Fibroblast of lung (primary cell): Measurements from ENCODE around the gene MGAT5. TPM values are rescaled to one million over a fixed set of nuclear protein-coding genes. Genes with fewer than 3 reads are reported as not detected.

ENCODE experiments used
- DNase-seq, 2 donors: peaks; one replicate each; pipeline versions ENCODE4 v3.0.0 to v3.0.0-alpha.2; 2010; ENCODE audit warnings: low read depth in 2 of 2
- H2AFZ ChIP-seq: 2 replicates; pipeline ENCODE4 v1.5.1; 2012; ENCODE audit warnings: low read length, control low read depth, inconsistent platforms
- H3K27ac ChIP-seq: 2 replicates; pipeline ENCODE4 v1.5.1; 2011; ENCODE audit warnings: low read length, control low read depth; ENCODE audit not compliant: insufficient read depth
- H3K27me3 ChIP-seq: 2 replicates; pipeline ENCODE4 v1.5.1; 2011; ENCODE audit warnings: mild to moderate bottlenecking, low read length; ENCODE audit not compliant: control insufficient read depth, insufficient read depth
- H3K36me3 ChIP-seq: 2 replicates; pipeline ENCODE4 v1.5.1; 2011; ENCODE audit warnings: low read length; ENCODE audit not compliant: control insufficient read depth, insufficient read depth
- H3K4me1 ChIP-seq: 2 replicates; pipeline ENCODE4 v1.5.1; 2011; ENCODE audit warnings: low read length; ENCODE audit not compliant: control insufficient read depth, insufficient read depth; ENCODE audit errors: extremely low read depth
- H3K4me2 ChIP-seq: 2 replicates; pipeline ENCODE4 v1.5.1; 2011; ENCODE audit warnings: low read length, control low read depth; ENCODE audit not compliant: insufficient read depth; ENCODE audit errors: extremely low read depth
- H3K4me3 ChIP-seq, 4 experiments: fragments of 200-600 bp in 1 of 4; sonication (generic) in 1 of 4; replicated peaks in 1 of 4; 2 replicates each; pipeline ENCODE4 v1.5.1; 2011 to 2016; ENCODE audit warnings: low read length in 4 of 4, low read depth in 3 of 4, mild to moderate bottlenecking in 3 of 4, control low read depth in 2 of 4, inconsistent platforms in 1 of 4, mixed read lengths in 1 of 4; ENCODE audit not compliant: insufficient read depth in 1 of 4; ENCODE audit errors: control extremely low read depth in 1 of 4
- H3K79me2 ChIP-seq: 2 replicates; pipeline ENCODE4 v1.5.1; 2012; ENCODE audit warnings: mild to moderate bottlenecking, low read length, inconsistent platforms; ENCODE audit not compliant: control insufficient read depth, insufficient read depth
- H3K9ac ChIP-seq: 2 replicates; pipeline ENCODE4 v1.5.1; 2011; ENCODE audit warnings: mild to moderate bottlenecking, low read length, control low read depth; ENCODE audit not compliant: insufficient read depth
- H3K9me3 ChIP-seq: 2 replicates; pipeline ENCODE4 v1.5.1; 2012; ENCODE audit warnings: low read depth, low read length; ENCODE audit not compliant: control insufficient read depth, insufficient read depth
- H4K20me1 ChIP-seq: 2 replicates; pipeline ENCODE4 v1.5.1; 2011; ENCODE audit warnings: low read length; ENCODE audit not compliant: control insufficient read depth, insufficient read depth; ENCODE audit errors: extremely low read depth
- EZH2 ChIP-seq: IDR thresholded peaks from 2 replicates; pipeline ENCODE4 v1.5.1; 2012; ENCODE audit warnings: low read length, control low read depth, mild to moderate bottlenecking; ENCODE audit errors: missing control alignments
- polyA plus RNA-seq, 2 donors: library from polyadenylated mRNA; depleted of rRNA in 1 of 2; stranded (reverse) in 1 of 2; unstranded in 1 of 2; fragments of >200 nt; gene quantifications; 2 replicates each; pipeline ENCODE4 v1.2.1, GENCODE V29; 2011 to 2012; ENCODE audit warnings: missing spikeins in 1 of 2
- total RNA-seq: library from RNA; depleted of rRNA; stranded (reverse); fragments of >200 nt; gene quantifications from 2 replicates; pipeline ENCODE4 v1.2.1, GENCODE V29; 2014
- TF ChIP-seq, protein P1 (sequence below), 2 donors: IDR thresholded peaks in 1 of 2; conservative IDR thresholded peaks in 1 of 2; 1 replicate in 1 of 2; 2 replicates in 1 of 2; pipeline ENCODE4 v1.5.1; 2011 to 2012; ENCODE audit warnings: low read length in 2 of 2, control low read depth in 1 of 2, inconsistent platforms in 1 of 2, low read depth in 1 of 2, mild to moderate bottlenecking in 1 of 2

Gene MGAT5
- total and polyA plus RNA-seq, 2 donors (not counting 1 experiment from before 2014, with no cell fraction given): 270 to 301 TPM

DNA sequence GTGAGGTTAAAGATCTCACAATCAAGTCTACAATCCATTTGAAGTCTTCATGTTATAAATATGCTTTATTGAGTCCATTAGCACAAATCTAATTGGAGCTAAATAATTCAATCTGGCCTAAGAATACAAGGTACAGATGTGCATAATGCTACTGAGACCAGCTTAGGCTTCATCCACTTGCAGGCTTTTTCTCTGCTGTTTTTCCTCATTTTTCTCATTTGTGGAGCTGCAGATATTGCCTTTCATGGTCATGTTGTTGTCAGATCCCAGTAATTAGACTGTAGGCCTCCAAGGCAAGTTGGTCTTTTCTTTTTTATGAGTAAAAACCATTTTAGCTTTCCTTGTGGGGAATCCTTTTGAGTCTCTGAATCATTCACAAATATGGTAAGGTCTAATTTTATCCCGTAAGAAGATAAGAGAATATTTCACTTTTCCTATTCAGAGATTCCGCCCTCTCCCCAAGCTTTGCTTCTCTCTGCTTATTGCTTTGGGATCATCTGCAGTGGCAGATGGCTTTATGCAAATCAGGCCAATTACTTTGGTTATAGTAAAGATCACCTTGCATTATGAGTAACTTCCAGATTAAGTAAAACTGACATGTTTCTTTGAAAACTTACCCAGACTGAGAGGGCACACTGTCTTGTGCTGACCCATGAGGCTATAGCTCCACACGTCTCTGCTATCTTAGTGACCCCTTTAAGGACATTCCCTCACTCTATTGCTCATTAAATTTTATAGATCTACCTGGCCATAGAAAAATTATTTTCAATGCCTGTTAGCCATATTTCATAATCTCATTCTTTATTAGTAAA, 80.9 kb downstream of the MGAT5 start:
- Histone ChIP-seq H3K36me3 (peaks cover 1% of the 10 kb centered on the region), H3K4me2 (no peak overlapping the region), H3K9ac (no peak overlapping the region), H3K27ac (no peak overlapping the region), H3K27me3 (no peaks in the 10 kb centered on the region), H4K20me1 (no peaks in the 10 kb centered on the region), H3K9me3 (no peaks in the 10 kb centered on the region), H2AFZ (no peak overlapping the region), H3K79me2 (no peaks in the 10 kb centered on the region), H3K4me1 (no peaks in the 10 kb centered on the region), H3K4me3 (no peak overlapping the region)
- no peak for TF ChIP-seq EZH2
- TF ChIP-seq, protein P1, sequence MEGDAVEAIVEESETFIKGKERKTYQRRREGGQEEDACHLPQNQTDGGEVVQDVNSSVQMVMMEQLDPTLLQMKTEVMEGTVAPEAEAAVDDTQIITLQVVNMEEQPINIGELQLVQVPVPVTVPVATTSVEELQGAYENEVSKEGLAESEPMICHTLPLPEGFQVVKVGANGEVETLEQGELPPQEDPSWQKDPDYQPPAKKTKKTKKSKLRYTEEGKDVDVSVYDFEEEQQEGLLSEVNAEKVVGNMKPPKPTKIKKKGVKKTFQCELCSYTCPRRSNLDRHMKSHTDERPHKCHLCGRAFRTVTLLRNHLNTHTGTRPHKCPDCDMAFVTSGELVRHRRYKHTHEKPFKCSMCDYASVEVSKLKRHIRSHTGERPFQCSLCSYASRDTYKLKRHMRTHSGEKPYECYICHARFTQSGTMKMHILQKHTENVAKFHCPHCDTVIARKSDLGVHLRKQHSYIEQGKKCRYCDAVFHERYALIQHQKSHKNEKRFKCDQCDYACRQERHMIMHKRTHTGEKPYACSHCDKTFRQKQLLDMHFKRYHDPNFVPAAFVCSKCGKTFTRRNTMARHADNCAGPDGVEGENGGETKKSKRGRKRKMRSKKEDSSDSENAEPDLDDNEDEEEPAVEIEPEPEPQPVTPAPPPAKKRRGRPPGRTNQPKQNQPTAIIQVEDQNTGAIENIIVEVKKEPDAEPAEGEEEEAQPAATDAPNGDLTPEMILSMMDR (conservative IDR thresholded peaks at IDR 0.05 in 1 of 2, IDR thresholded peaks at IDR 0.05 in 1 of 2; ENCODE audit: low read depth in 1 of 2, low read length in 2 of 2): no peak
- DNase-seq: no peak

DNA sequence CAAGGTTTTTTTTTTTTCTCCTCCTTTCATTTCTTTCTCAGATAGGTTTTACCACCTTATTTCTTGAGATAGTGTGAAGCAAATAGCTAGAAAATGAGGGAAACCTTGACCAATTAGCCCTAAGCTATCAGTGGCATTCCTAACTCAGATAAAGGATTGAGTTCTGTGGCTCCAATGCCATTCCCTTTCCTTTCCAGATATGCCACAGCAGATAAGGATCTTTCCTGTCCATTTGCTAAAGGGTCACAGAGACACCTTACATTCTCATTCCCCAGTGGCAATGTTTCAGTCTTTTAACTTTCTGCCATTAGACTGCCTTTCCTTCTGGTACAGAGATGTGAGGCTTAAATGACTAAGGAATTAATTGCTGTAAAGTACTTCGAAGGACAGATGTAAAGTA, 81.7 kb downstream of the MGAT5 start:
- peaks cover 1% of the 10 kb centered on the region for H3K36me3 ChIP-seq
- TF ChIP-seq, protein P1 (conservative IDR thresholded peaks at IDR 0.05 in 1 of 2, IDR thresholded peaks at IDR 0.05 in 1 of 2; ENCODE audit: low read depth in 1 of 2, low read length in 2 of 2): no peak
- TF ChIP-seq EZH2: no peak
- H3K9me3 ChIP-seq: no peaks in the 10 kb centered on the region
- no peak overlapping the region for H3K27ac ChIP-seq
- DNase-seq: no peak
- no peaks in the 10 kb centered on the region for H3K27me3 ChIP-seq
- no peaks in the 10 kb centered on the region for H3K79me2 ChIP-seq
- H3K4me2 ChIP-seq: no peak overlapping the region
- no peaks in the 10 kb centered on the region for H4K20me1 ChIP-seq
- H2AFZ ChIP-seq: no peak overlapping the region
- H3K9ac ChIP-seq: no peak overlapping the region
- no peak overlapping the region for H3K4me3 ChIP-seq
- H3K4me1 ChIP-seq: no peaks in the 10 kb centered on the region

DNA sequence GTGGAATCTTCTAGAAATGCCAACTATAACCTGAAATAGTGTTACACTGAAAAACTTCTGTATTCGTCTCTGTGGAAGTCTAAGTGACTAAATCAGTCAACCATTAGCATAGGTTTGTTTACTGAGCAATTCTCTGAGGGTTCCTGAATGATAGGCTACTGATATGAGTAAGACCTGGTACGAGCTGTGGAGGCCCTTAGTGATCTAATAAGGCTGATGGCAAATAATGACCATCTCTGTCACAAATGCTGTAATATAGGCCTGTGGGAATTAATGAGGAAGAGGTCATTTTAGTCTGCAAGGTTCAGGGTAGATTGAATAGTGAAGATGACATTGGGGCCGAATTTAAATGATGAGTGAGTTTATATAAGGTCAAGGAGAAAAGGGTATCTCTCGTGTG, 82.5 kb downstream of the MGAT5 start:
- Histone ChIP-seq H3K4me3 (no peak overlapping the region), H2AFZ (no peak overlapping the region), H3K36me3 (peaks cover 1% of the 10 kb centered on the region), H3K27me3 (no peaks in the 10 kb centered on the region), H3K79me2 (no peaks in the 10 kb centered on the region), H3K4me2 (no peak overlapping the region), H4K20me1 (no peaks in the 10 kb centered on the region), H3K4me1 (no peaks in the 10 kb centered on the region), H3K27ac (no peak overlapping the region), H3K9me3 (no peaks in the 10 kb centered on the region), H3K9ac (no peak overlapping the region)
- TF ChIP-seq, protein P1 (conservative IDR thresholded peaks at IDR 0.05 in 1 of 2, IDR thresholded peaks at IDR 0.05 in 1 of 2; ENCODE audit: low read depth in 1 of 2, low read length in 2 of 2): no peak
- no peak for TF ChIP-seq EZH2
- no peak for DNase-seq
